GM11168 (cell line): ENCODE data around the gene KRT15.

Source experiments
- in situ Hi-C: fragments of 300-500 bp; cut with MboI; formaldehyde crosslinking; loops from one replicate; pipeline ENCODE4 v1.12.0; 2022; ENCODE audit warnings: low sequenced_read_pairs; ENCODE audit not compliant: unreplicated experiment

Gene KRT15

DNA sequence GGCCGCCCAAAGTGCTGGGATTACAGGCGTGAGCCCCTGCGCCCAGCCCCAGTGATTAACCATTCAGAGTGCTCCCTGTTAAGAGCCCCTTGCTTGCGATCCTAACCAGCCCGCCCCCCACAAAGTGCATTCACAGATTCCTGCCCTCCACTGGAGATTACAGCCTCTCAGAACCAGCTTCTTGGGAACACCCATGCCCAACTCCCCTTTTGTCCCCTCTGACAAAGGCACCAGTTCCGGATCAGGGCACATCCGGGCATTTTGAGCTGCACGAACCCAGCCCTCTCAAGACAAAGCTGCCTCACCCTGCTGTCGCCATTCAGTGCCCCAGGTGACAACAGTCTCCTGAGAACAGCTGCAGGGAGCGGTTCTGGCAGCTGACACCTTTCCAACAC lies 10.3 kb upstream of the KRT15 start:
- in situ Hi-C loops: no loop called here

- in situ Hi-C loops: no loop called here
Observed at GRCh38 chr17:41527063-41528023, 8.7 kb upstream of the KRT15 start.

DNA sequence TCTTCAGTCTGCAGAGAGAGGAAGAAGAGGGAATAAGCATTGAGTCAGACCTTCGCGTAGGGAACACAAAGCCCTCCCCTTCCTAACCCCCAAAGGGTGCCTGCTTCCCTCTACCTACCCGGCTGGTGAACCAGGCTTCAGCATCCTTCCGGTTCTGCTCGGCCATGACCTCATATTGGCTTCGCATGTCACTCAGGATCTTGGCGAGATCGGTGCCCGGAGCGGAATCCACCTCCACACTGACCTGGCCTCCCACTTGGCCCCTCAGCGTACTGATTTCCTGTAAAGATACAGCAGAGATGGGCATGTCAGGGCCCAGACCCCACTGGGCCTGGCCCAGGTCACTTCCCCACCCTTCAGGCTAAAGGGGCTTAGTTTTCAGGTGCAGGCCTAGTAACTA lies 5.6 kb upstream of the KRT15 start:
- in situ Hi-C loops: no loop called here

DNA sequence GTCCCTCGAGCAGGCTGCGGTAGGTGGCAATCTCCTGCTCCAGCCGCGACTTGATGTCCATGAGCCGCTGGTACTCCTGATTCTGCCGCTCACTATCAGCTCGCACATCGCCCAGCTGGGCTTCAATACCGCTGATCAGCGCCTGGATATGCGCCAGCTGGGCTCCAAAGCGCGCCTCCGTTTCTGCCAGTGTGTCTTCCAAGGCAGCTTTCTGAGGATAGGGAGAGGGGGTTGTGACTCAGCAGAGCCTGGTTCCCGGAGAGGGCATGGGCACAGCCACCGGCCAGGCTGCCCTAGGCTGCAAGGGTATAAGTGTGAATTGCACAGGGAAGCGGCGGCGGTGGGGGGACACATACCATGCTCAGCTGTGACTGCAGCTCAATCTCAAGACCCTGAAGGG lies 5.1 kb upstream of the KRT15 start:
- in situ Hi-C loops: no loop called here

DNA sequence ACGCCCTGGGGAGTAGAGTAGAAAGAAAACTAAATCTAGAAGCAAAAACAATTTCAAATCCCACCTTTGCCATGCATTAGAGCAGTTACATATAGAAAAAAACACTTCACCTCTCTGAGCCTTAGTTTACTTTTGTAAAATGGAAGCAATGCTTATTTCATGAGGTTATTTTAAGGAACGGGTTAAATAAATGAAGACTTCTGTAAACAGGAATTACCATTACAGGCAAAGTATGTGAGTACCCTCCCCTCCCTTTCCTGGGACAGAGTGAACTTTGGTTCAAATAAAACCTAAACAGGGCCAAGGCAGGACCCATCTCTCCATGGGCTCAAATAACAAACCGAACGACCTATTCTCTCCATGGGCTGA lies 4.5 kb upstream of the KRT15 start:
- in situ Hi-C loops: no loop called here

DNA sequence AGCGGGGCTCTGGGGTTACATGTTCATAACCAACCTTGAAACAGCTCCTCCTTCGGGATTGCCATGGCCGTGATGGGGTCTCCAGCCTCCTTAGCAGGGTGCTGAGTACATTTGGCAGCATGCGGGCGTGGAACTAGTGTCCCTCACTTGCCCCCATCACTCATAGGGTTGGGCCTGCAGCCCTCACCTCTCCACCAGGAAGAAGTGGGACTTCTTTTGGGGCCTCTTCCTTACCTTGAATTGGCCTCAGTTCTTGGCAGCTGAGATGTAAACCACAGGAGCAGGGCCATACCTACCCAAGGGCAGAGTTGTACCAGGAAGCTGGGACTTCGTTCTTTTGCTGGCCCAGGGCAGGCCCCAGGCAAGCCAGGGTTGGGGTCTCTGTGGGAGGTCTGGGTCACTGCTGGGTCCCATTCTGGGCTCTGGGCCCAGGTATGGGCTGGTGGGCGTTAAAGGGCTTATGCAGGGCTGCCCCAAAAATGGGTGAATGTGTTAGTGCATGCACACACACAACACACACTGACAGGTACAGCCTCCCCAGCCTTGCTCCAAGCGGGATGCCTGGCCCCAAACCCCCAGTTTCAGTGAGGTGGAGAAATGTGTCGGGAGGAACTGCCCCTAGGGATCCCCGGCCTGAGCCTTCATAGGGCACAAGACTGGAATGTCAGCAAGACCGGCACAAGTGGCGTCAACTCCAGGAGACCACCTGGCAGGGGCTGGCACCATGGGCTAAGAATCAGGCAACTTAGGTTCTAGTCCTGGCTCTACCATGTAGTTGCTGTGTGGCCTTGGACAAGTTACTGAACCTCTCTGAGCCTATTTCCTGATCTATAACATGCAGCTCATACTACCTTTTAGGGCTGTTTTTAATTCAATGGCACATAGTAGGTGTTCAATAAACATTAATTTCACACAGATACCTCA lies 3.9 kb upstream of the KRT15 start:
- in situ Hi-C loops: no loop called here

DNA sequence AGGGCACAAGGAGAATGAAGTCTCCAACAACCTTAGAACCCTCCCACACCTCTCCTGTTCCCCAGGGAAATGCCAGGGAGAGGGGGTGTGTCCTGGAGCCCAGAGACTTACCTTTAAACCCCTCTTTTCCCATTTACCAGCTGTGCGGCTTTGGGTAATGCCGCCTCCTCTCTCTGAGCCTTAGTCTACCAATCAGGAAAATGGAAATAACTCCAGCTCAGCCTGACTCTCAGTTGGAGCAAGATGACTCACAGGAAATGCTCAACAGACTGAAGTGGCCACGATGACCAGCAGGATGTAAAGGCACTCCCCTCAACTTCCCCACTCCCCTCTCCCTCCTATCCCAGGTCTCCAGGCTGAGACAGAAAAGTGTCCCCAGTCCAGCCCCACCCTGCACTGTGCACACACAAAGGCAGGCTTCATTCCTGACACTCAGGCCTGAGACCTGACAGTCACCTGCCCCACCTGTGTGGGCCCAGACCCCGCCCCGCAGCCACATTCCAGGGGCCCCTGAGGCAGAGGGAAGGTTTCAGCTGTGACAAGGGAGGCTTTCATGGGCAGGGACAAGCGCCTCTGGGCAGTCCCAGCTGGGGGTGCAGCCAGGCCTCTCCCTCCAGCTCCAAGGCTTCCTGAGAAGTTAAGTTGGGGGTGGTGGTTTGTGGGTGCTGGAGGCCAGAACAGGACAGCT lies 3.0 kb upstream of the KRT15 start:
- in situ Hi-C loops: no loop called here

DNA sequence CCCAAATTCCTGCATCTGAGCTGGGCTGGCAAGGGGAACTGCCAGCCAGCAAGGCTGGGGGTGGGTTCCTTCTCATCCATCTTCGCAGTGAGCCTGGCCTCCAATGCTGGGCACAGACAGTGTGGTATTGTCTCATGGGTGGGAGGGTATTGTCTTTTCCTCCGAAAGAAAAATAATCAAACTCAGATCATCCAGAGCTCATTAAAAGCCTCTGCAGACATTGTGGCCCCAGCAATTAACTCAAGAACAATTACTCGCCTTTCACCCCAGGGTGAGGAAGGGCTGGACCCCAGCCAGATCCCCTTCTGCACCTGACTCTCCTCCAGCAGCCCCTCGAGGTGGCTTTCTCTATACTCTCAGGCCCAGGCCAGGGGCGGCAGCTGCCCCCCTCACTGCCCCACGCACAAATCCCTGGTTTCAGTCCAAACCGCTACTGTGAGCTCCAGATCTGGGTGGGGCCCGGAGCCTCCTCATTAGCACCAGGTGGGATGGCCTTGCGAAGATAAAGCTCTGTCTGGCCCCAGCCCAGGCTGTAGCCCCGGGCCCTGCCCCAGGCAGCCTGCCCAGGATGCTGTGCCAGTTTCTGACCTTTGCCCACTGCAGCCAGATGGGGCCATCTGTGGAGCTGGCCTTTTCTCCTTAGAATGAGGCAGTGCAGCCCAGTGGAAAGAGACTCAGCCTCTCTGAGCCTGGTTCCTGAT lies 2.3 kb upstream of the KRT15 start:
- in situ Hi-C loops: no loop called here

GRCh38 chr17:41519501-41520224 lies 973 bp upstream of the KRT15 start:
- in situ Hi-C loops: no loop called here

DNA sequence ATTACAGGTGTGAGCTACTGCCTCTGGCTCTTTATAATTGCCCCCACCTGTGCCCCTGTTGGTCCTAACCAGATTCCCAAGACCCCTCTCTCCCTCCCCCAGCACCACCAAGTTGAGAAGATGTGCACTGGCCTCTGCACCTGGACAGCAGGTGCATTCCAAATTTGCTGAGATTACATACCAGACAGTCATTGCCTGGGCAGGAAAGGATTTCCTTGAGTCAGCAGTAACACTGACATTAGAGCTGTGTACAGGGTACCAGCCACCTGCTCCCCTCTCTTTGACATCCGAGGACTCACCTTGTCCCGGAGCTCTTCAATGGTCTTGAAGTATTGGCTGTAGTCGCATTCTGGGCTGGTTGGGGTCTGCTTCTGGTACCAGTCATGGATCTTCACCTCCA lies 659 bp downstream of the KRT15 start:
- in situ Hi-C loops: no loop called here

GRCh38 chr17:41516830-41517283 lies 1.8 kb downstream of the KRT15 start:
- in situ Hi-C loops: no loop called here

DNA sequence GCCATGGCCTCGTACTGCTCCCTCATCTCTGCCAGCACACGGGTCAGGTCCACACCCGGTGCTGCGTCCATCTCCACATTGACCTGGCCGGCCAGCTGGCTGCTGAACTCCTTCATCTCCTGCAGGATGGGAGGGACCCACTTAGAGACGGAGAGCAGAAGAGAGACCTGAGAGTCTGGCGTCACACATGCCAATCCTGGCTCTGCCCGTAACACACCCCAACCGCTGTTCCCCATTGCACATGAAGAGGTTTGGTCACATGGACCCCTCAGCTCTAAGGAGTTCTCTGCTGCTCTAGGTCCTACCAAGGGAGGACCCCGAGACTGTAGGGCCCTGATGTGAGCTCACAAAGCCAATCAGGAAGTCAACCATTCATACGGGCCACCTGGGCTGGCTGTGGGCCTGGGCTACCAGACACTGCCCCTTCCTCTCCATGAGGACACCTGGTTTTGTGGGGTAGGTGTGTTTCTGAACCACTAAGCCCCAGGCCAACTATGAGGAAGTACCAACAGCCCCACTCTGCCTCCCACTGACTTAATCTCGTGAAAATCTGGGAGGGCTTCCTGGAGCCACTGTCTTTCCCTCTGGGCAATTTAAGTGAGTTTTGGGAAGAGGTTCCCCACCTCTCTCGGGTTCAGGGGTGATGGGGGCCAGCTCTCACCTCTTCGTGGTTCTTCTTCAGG lies 2.4 kb downstream of the KRT15 start:
- in situ Hi-C loops: no loop called here

DNA sequence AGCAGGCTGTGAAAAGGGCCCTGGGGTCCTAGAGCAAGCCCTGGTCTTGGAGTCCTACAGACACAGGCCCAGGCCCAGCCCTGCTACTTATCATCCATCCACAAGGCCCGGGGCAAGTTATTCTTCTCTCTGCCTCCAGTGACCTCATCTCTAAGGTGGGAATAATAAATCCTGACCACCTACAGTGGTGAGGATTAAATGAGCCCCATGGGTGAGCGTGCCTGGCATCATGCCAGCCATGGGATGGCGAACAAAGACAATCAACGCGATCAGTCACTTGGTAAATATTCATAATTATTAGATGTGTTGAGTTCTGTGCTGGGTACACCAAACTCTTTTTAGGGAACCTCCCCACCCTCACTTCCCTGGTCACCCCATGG lies 5.5 kb downstream of the KRT15 start:
- in situ Hi-C loops: no loop called here

GRCh38 chr17:41512546-41513167 lies 6.0 kb downstream of the KRT15 start:
- in situ Hi-C loops: no loop called here

- in situ Hi-C loops: no loop called here
Observed at GRCh38 chr17:41511716-41512115, 7.0 kb downstream of the KRT15 start.

DNA sequence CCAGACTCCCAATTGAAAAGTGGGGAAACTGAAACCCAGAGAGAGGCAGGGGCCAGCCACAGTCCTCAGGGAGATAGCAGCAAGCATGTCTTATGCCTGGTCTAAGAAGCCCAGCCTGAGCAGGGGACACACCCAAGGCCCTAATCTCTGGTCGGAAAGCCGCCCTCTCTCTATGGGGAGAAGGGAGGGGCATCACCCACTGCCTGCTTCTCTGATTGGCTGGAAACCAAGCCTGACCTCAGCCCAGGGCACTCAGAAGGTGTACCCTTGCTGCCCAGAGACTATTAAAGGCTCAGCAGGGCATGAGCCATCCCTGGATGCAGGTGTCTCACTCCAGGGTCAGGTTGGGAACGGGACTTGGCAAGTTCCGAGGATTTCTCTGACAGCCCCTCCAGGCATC lies 7.6 kb downstream of the KRT15 start:
- in situ Hi-C loops: no loop called here

- in situ Hi-C loops: no loop called here
Observed at GRCh38 chr17:41510251-41511065, 8.2 kb downstream of the KRT15 start.
